Measurements from ENCODE around the gene CLEC3B.

Gene CLEC3B

GRCh38 chr3:44995142-44995770, 30.8 kb upstream of the CLEC3B start:
- peak overlapping the region; percentile 5 for H3K27ac Mint-ChIP-seq
- no peaks in the 10 kb centered on the region for H3K9me3 Mint-ChIP-seq
- H3K36me3 Mint-ChIP-seq = peaks cover 99% of the 10 kb centered on the region
- no peak overlapping the region for H3K4me3 Mint-ChIP-seq
- peaks cover 33% of the 10 kb centered on the region for H3K4me1 Mint-ChIP-seq
- DNase-seq (ENCODE audit: low spot score in 2 of 2) = no peak
- ATAC-seq = no peak

- no peak for DNase-seq (ENCODE audit: low spot score in 2 of 2)
- peak overlapping the region; percentile 5 for H3K27ac Mint-ChIP-seq
- H3K36me3 Mint-ChIP-seq = peaks cover 98% of the 10 kb centered on the region
- H3K9me3 Mint-ChIP-seq = no peaks in the 10 kb centered on the region
- peaks cover 26% of the 10 kb centered on the region for H3K4me1 Mint-ChIP-seq
- no peak overlapping the region for H3K4me3 Mint-ChIP-seq
- ATAC-seq = peak; percentile 69
These were observed 29.5 kb upstream of the CLEC3B start for GRCh38 chr3:44996556-44996969.

GRCh38 chr3:44999782-45000181, 26.3 kb upstream of the CLEC3B start:
- no peak for DNase-seq (ENCODE audit: low spot score in 2 of 2)
- H3K4me3 Mint-ChIP-seq = no peak overlapping the region
- H3K36me3 Mint-ChIP-seq = peaks cover 98% of the 10 kb centered on the region
- no peaks in the 10 kb centered on the region for H3K9me3 Mint-ChIP-seq
- H3K27ac Mint-ChIP-seq = peak overlapping the region; percentile 17
- H3K4me1 Mint-ChIP-seq = peaks cover 25% of the 10 kb centered on the region
- no peak for ATAC-seq

GRCh38 chr3:45000823-45001222, 25.3 kb upstream of the CLEC3B start:
- ATAC-seq (no peak), DNase-seq (ENCODE audit: low spot score in 2 of 2) (no peak)
- Mint-ChIP-seq H3K36me3 (peaks cover 98% of the 10 kb centered on the region), H3K9me3 (no peaks in the 10 kb centered on the region), H3K4me1 (peaks cover 20% of the 10 kb centered on the region), H3K4me3 (no peak overlapping the region), H3K27ac (peak overlapping the region; percentile 17)

- DNase-seq (ENCODE audit: low spot score in 2 of 2) (no peak), ATAC-seq (no peak)
- Mint-ChIP-seq H3K36me3 (peaks cover 97% of the 10 kb centered on the region), H3K4me3 (no peak overlapping the region), H3K9me3 (no peaks in the 10 kb centered on the region), H3K4me1 (peaks cover 14% of the 10 kb centered on the region), H3K27ac (no peak overlapping the region)
These were observed 24.4 kb upstream of the CLEC3B start for GRCh38 chr3:45001738-45002137.

- Mint-ChIP-seq H3K27ac (peak overlapping the region; percentile 80), H3K36me3 (peaks cover 97% of the 10 kb centered on the region), H3K9me3 (no peaks in the 10 kb centered on the region), H3K4me1 (peaks cover 18% of the 10 kb centered on the region), H3K4me3 (no peak overlapping the region)
- DNase-seq (ENCODE audit: low spot score in 2 of 2) (no peak), ATAC-seq (no peak)
These were observed 23.9 kb upstream of the CLEC3B start for GRCh38 chr3:45002139-45002660.

- H3K36me3 Mint-ChIP-seq = peaks cover 93% of the 10 kb centered on the region
- ATAC-seq = no peak
- H3K4me1 Mint-ChIP-seq = peaks cover 18% of the 10 kb centered on the region
These were observed 23.4 kb upstream of the CLEC3B start for GRCh38 chr3:45002720-45003119.

GRCh38 chr3:45003406-45003805, 22.7 kb upstream of the CLEC3B start:
- Mint-ChIP-seq H3K27ac (peak overlapping the region; percentile 80), H3K4me1 (peaks cover 18% of the 10 kb centered on the region), H3K9me3 (no peaks in the 10 kb centered on the region), H3K4me3 (no peak overlapping the region), H3K36me3 (peaks cover 92% of the 10 kb centered on the region)
- ATAC-seq (no peak), DNase-seq (ENCODE audit: low spot score in 2 of 2) (no peak)

More at GRCh38 chr3:45002720-45003119, 23.4 kb upstream of the CLEC3B start:
- no peak for DNase-seq (ENCODE audit: low spot score in 2 of 2)
- no peak overlapping the region for H3K4me3 Mint-ChIP-seq
- H3K9me3 Mint-ChIP-seq = no peaks in the 10 kb centered on the region
- peak overlapping the region; percentile 80 for H3K27ac Mint-ChIP-seq

GRCh38 chr3:45003859-45004258, 22.2 kb upstream of the CLEC3B start:
- peaks cover 18% of the 10 kb centered on the region for H3K4me1 Mint-ChIP-seq
- ATAC-seq (no peak), DNase-seq (ENCODE audit: low spot score in 2 of 2) (no peak)
- no peaks in the 10 kb centered on the region for H3K9me3 Mint-ChIP-seq
- peaks cover 92% of the 10 kb centered on the region for H3K36me3 Mint-ChIP-seq
- no peak overlapping the region for H3K4me3 Mint-ChIP-seq
- peak overlapping the region; percentile 80 for H3K27ac Mint-ChIP-seq

GRCh38 chr3:45007091-45007490, 19.0 kb upstream of the CLEC3B start:
- no peak for ATAC-seq
- Mint-ChIP-seq H3K9me3 (no peaks in the 10 kb centered on the region), H3K36me3 (peaks cover 88% of the 10 kb centered on the region), H3K4me3 (no peak overlapping the region), H3K27ac (peak overlapping the region; percentile 26), H3K4me1 (peaks cover 18% of the 10 kb centered on the region)
- no peak for DNase-seq (ENCODE audit: low spot score in 2 of 2)

- Mint-ChIP-seq H3K4me3 (no peak overlapping the region), H3K4me1 (peaks cover 18% of the 10 kb centered on the region), H3K9me3 (no peaks in the 10 kb centered on the region), H3K27ac (no peak overlapping the region), H3K36me3 (peaks cover 87% of the 10 kb centered on the region)
- ATAC-seq = no peak
- DNase-seq (ENCODE audit: low spot score in 2 of 2) = no peak
These were observed 18.0 kb upstream of the CLEC3B start for GRCh38 chr3:45008117-45008516.

- no peak for ATAC-seq
These were observed 16.2 kb upstream of the CLEC3B start for GRCh38 chr3:45009868-45010267.

GRCh38 chr3:45010811-45011333, 15.2 kb upstream of the CLEC3B start:
- ATAC-seq (no peak), DNase-seq (ENCODE audit: low spot score in 2 of 2) (no peak)
- H3K27ac Mint-ChIP-seq = no peak overlapping the region
- H3K9me3 Mint-ChIP-seq = no peaks in the 10 kb centered on the region
- H3K4me1 Mint-ChIP-seq = peaks cover 6% of the 10 kb centered on the region
- peaks cover 64% of the 10 kb centered on the region for H3K36me3 Mint-ChIP-seq
- no peak overlapping the region for H3K4me3 Mint-ChIP-seq

More at GRCh38 chr3:45009868-45010267, 16.2 kb upstream of the CLEC3B start:
- no peaks in the 10 kb centered on the region for H3K9me3 Mint-ChIP-seq
- DNase-seq (ENCODE audit: low spot score in 2 of 2) = no peak
- no peak overlapping the region for H3K4me3 Mint-ChIP-seq
- peak overlapping the region; percentile 50 for H3K27ac Mint-ChIP-seq
- peaks cover 74% of the 10 kb centered on the region for H3K36me3 Mint-ChIP-seq
- peaks cover 12% of the 10 kb centered on the region for H3K4me1 Mint-ChIP-seq

- Mint-ChIP-seq H3K9me3 (no peaks in the 10 kb centered on the region), H3K4me1 (peaks cover 3% of the 10 kb centered on the region), H3K4me3 (no peak overlapping the region), H3K36me3 (peaks cover 54% of the 10 kb centered on the region), H3K27ac (no peak overlapping the region)
- ATAC-seq (no peak), DNase-seq (ENCODE audit: low spot score in 2 of 2) (no peak)
These were observed 14.2 kb upstream of the CLEC3B start for GRCh38 chr3:45011756-45012508.

- H3K4me3 Mint-ChIP-seq = no peak overlapping the region
- no peak overlapping the region for H3K27ac Mint-ChIP-seq
- no peaks in the 10 kb centered on the region for H3K4me1 Mint-ChIP-seq
- no peak for DNase-seq (ENCODE audit: low spot score in 2 of 2)
- no peak for ATAC-seq
- peaks cover 50% of the 10 kb centered on the region for H3K36me3 Mint-ChIP-seq
- H3K9me3 Mint-ChIP-seq = no peaks in the 10 kb centered on the region
These were observed 13.5 kb upstream of the CLEC3B start for GRCh38 chr3:45012577-45012976.

- no peaks in the 10 kb centered on the region for H3K9me3 Mint-ChIP-seq
- no peak overlapping the region for H3K27ac Mint-ChIP-seq
- ATAC-seq (no peak), DNase-seq (ENCODE audit: low spot score in 2 of 2) (no peak)
- peaks cover 16% of the 10 kb centered on the region for H3K4me1 Mint-ChIP-seq
- peaks cover 15% of the 10 kb centered on the region for H3K36me3 Mint-ChIP-seq
- H3K4me3 Mint-ChIP-seq = no peak overlapping the region
These were observed 9.2 kb upstream of the CLEC3B start for GRCh38 chr3:45016916-45017315.

Measured in stimulated activated effector memory CD8-positive, alpha-beta T cell treated with anti-CD3 and anti-CD28 coated beads, Interleukin-12 subunit alpha, Interleukin-12 subunit beta, amount 100 ng/mL, for 72 hours (primary cell).